Measurements from ENCODE around the gene RBM6.
"Not testable (repeated sequence)": the region's sequence is repeated elsewhere in the genome, so short reads cannot be mapped to it uniquely, and the experiment has no call there.

RBM6 gene

DNA sequence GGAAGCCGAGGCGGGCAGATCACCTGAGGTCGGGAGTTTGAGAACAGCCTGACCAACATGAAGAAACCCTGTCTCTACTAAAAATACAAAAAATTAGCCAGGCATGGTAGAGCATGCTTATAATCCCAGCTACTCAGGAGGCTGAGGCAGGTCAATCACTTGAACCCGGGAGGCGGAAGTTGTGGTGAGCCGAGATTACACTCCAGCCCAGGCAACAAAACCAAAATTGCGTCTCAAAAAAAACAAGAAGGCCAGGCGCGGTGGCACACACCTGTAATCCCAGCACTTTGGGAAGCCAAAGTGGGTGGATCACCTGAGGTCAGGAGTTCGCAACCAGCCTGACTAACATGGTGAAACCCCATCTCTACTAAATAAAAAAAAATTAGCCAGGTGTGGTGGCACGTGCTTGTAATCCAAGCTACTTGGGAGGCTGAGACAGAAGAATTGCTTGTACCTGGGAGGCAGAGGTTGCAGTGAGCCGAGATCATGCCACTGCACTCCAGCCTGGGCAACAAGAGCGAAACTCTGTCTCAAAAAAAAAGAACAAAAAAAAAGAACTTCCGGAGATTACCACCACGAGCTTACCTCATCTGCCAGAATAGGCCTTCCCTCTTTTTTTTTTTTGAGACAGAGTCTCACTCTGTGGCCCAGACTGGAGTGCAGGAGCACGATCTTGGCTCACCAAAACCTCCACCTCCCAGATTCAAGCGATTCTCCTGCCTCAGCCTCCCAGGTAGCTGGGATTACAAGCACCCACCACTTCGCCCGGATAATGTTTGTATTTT, 22.0 kb upstream of the RBM6 start:
- DNase-seq (ENCODE audit: low spot score): not testable (repeated sequence)

DNA sequence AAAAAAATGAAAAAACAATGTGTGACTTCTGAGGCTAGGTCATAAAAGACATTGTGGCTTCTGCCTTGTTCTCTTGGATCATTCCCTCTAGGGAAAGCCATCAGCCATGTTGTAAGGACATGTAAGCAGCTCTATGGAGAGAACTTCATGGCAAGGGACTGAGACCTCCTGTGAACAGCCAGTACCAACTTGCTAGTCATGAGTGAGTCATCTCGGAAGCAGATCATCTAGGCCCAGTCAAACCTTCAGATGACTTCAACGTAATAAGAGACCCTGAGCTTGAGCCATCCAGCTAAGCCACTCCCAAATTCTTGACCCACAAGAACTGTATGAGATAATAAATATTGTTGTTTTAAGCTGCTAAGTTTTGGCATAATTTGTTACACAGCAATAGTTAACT, 15.3 kb upstream of the RBM6 start:
- no peak for DNase-seq (ENCODE audit: low spot score)

DNA sequence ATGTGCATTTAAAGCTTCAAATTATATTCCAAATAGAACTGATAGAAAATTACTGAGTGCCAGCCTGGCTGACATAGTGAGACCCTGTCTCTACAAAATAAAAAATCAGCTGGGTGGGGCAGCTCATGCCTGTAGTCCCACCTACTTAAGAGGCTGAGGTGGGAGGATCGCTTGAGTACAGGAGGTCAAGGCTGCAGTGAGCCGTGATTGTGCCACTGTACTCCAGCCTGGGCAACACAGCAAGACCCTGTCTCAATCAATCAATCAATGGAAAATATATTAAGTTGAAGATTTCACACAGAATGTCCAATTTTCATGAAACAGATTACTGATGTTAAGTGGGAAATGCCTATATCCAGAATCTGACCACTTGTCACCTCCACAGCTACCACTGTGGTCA, 14.5 kb upstream of the RBM6 start:
- DNase-seq (ENCODE audit: low spot score): no peak

DNA sequence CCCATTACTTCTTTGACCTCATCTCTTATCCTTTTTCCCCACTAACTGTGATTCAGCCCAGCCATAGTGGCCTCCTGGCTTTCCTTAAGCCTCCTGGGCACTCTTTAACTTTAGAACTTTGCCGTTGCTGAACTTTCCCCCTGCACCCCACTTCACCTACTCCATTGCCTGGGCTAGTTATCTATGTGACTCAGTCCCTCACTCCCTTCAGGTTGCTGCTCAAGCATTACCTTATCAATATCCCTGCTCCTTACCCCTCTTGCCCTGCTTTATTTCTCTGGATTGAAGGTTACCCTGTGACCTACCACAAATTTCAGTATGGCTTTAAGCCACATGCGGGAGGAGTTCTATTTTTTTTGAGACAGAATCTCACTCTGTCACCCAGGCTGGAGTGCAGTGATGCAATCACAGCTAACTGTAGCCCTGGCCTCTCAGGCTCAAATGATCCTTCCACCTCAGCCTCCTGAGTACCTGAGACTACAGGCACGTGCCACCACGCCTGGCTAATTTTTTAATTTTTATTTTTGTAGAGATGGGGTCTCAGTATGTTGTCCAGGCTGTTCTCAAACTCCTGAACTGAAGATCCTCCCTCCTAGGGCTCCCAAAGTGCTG, 13.7 kb upstream of the RBM6 start:
- DNase-seq (ENCODE audit: low spot score): no peak

DNA sequence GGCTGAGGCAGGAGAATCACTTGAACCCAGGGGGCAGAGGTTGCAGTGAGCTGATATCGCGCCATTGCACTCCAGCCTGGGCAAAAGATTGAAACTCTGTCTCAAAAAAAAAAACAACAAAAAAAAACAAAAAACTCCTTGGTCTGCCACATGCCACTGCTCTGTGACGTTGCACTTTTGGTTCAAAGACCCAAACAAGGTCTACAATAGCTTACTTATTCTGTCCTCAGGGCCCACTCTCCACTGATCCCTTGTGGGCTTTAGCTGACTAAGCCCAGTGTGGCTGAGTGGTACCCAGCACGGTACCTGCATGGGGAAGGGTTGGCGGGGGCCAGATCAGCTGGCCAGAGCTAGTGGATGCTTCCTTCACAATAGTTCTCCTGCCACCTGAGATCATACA, 12.2 kb upstream of the RBM6 start:
- DNase-seq (ENCODE audit: low spot score): no peak

DNA sequence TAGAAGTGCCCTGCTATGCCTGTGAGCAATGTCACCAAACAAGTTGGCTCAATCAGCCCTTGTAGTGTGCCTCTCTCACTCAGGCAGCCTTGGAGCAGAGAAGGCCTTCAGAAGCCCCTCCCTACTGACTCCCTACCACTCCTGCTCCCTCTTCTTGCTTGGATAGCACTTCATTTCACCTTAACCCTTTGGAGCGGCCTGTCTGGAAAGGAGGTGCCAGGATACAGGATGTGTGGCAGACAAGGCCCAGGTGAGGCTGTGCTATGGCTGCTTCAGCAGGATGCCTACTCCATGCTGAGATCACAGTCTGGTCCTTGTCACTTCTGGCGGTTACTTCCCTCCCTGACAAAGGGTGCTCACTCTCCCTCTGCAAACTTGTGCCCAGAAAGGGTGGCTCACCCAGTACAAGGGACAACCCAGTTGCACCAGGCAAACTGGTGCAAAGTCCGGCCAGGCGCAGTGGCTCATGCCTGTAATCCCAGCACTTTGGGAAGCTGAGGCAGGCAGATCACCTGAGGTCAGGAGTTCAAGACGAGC, 11.4 kb upstream of the RBM6 start:
- no peak for DNase-seq (ENCODE audit: low spot score)

DNA sequence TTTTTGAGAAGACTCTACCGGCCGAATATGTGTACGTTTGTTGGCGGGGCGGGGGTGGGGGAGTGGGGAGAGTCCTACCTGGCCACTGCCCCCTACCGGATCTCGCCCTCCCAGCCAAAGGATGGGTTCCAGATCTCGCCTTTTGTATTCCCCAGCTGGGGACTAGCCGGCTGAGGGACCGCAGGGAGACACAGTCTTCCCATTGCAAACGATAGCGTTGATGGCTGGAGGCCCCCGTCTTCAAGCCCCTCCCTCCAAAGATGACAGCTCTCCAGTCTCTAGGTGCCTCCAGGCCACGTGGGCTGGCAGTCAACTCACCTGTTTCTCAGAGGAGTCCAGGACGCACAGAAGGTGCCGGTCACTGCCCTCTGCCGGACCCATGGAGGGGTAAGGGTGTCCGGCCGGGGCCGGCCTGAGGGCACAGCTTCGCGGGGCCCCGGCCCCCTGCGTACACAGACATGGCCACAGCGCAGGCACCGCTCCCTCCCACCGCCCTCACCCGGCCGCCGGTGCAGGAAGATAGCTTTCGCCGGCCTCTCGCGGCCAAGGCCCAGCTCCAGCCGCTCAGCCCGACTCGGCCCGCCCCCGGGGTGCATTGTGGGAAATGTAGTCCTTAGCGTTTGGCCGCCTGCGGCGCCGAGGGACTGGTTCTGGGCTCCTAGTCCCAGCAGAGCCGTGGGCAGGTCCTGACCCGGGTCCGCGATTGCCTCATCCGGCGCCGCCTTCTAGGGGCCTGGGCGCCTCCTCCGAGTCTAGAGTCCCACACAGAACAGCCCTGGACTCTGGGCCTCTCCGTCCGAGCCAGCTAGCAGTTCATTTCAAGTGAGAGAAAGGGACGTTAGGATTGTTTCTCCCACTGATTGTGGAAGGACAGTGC, 10.4 kb upstream of the RBM6 start, which contains the start of gene MON1A:
MON1A (minus strand) TSS at position 521 of the 877 bp plus-strand sequence. CDS start 16,465 bp downstream, outside the sequence.
- peak; percentile 89 for DNase-seq (ENCODE audit: low spot score)

DNA sequence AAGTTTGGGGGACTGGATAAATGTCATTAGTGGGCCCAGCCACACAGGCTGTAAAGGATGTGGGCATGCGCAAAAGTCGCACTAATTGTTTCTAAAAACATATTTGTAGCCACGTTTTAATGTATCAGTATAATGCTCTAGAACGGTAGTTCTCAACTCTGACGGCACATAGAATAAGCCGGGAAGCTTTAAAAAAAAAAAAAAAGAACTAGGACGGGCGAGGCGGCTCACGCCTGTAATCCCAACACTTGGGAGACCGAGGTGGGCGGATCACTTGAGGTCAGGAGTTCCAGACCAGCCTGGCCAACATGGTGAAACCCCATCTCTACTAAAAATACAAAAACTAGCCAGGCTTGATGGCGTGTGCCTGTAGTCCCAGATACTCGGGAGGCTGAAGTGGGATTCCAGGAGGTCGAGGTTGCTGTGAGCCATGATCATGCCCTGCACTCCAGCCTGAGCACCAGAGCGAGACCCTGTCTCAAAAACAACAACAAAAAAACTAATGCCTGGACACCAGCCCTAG, 9.7 kb upstream of the RBM6 start:
- DNase-seq (ENCODE audit: low spot score): no peak

DNA sequence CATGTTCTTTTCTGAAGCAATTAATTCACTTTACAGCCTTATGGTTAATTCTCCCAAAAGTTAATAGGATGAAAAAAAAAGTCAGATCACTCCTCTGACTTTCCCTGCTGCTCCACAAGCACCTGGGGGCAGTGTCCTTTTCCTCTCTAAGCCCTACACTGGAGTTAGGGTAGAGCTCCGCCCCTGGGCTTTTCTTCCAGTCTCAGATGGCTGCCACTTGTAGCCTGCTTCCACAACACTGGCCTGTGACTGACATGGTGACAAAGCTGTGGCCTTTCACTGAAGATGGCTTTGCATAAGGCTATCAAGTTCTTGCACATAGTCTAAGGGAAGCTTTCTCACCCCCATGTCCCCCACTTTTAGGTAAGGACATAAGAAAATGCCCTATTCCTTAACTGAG, 9.0 kb upstream of the RBM6 start:
- no peak for DNase-seq (ENCODE audit: low spot score)

DNA sequence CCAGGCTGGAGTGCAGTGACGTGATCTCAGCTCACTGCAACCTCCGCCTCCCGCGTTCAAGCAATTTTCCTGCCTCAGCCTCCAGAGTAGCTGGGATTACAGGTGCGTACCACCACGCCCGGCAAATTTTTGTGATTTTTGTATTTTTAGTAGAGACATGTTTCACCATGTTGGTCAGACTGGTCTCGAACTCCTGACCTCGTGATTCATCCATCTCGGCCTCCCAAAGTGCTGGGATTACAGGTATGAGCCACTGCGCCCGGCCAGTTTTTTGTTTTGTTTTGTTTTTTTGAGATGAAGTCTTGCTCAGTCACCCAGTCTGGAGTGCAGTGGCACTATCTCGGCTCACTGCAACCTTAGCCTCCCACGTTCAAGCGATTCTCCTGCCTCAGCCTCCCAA, 7.7 kb upstream of the RBM6 start:
- DNase-seq (ENCODE audit: low spot score): not testable (repeated sequence)

DNA sequence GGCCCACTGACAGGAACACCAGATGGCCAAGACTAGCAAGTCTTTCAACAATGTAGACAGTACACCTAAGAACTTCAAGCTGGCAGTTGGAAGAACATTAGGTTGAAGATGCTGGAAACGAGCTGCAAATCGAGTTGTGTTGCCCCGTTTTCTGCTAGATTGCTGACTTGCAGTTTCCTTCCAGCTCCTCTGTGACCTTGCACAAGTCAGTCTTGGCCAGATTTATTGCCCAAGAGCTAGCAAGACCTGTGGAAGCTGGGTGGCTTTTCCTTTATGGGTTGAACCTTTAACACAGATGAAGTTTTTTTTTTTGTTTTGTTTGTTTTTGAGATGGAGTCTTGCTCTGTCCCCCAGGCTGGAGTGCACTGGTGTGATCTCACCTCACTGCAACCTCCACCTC, 2.9 kb upstream of the RBM6 start:
- no peak for DNase-seq (ENCODE audit: low spot score)

DNA sequence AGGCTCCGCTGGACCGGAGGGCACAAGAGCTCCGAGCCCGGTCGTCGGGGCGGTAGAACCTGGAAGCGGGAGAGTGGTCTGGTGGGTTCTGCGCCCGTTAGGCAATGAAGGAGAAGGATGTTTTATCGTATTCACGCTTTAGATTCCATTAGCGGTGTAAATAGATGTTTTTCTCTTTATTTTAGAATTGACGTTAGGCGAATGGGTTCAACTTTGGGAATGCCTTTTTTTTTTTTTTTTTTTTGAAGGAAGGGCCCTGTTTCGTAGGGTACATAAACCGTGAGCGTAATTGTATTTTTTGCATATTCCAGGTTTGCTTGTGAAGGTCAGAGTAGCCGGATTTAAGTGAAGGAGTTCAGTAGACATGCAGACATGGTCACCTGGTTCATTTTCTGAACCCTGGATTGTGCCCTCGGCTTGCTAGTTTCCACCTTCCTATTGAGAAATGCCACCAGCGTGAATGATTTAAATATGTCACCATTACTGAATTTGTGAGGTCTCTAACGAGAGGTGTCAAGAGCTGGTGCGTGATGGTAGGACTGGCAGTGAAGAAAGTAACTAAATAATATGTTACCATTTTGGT, 808 bp downstream of the RBM6 start:
- no peak for DNase-seq (ENCODE audit: low spot score)

DNA sequence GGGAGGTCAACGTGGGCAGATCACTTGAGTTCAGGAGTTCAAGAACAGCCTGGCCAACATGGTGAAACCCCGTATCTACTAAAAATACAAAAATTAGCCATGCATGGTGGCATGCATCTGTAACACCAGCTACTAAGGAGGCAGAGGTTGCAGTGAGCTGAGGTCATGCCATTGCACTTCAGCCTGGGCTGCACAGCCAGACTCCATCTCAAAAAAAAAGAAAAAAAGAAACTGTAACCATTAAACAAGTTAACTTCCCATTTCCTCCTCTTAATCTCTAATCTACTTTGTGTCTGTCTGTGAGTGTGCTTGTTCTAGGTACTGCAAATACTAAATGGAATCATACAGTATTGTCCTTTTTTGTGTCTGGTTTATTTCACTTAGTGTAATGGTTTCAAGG, 2.7 kb downstream of the RBM6 start:
- no peak for DNase-seq (ENCODE audit: low spot score)

DNA sequence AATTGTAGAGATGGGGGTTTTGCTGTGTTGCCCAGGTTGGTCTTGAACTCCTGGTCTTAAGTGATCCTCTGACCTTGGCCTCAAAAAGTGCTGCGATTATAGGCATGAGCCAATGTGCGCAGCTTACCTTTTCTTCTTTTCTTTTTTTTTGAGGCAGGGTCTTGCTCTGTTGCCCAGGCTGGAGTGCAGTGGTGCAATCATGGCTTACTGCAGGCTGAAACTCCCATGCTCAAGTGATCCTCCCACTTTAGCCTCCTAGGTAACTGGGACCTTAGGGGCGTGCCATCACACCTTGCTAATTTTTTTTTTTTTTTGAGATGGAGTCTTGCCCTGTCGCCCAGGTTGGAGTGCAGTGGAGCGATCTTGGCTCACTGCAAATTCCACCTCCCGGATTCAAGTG, 13.0 kb downstream of the RBM6 start:
- no peak for DNase-seq (ENCODE audit: low spot score)

DNA sequence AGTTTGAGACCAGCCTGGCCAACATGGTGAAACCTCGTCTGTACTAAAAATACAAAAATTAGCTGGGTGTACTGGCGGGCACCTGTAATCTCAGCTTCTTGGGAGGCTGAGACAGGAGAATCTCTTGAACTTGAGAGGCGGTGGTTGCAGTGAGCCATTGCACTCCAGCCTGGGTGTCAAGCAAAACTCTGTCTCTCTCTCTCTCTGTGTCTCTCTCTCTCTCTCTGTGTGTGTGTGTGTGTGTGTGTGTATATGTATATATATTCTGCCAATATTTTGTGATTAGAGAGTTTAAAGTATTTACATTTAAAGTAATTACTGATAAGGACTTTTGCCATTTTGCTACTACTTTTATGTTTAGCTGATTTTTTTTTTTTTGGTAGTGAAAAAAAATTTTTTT, 15.7 kb downstream of the RBM6 start:
- no peak for DNase-seq (ENCODE audit: low spot score)

DNA sequence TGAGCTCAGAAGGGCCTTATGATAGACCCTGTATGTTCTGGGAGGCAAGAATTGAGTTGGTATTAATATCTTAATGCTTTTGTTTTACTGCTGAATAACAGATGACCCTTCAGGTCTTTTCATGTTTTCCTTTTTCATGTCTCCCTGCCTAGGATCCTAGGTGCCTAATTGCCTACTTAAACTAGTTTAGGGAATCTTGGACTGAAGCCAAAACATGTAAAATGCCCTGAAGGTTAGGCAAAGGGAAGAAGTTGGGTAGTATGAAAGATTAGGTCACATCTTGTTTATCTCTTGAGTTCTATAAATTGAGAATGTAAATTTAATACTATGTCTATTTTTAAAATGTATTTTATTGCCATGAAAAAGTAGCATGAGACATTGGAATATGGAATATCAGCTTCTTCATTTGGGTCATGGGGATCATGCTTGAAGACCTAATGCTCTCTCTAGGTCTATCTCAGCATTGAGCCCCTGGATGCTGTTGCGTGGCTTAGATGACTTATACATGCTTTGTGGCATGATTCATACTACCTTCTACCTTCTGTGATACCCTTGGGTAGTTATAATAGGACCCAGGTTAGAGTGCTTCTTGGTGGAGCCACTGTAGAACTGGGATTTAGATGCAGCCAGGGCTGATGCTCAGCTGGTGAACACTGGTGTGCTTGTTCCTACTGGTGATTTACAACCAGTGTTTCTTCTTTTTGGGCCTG, 26.4 kb downstream of the RBM6 start:
- no peak for DNase-seq (ENCODE audit: low spot score)

DNA sequence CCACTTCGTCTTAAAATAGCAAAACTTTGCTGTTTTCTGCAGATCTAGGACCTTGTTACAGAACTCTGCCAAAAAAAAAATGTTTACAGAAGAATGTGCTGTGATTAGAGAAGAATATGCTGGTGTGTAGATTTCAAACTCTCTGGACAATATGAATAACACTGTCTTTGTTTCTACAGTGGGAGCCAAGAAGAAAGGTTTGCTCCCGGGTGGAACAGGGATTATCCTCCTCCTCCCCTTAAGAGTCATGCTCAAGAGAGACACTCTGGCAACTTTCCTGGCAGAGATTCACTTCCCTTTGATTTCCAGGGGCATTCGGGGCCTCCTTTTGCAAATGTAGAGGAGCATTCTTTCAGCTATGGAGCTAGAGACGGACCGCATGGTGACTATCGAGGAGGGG, 27.3 kb downstream of the RBM6 start:
- no peak for DNase-seq (ENCODE audit: low spot score)

DNA sequence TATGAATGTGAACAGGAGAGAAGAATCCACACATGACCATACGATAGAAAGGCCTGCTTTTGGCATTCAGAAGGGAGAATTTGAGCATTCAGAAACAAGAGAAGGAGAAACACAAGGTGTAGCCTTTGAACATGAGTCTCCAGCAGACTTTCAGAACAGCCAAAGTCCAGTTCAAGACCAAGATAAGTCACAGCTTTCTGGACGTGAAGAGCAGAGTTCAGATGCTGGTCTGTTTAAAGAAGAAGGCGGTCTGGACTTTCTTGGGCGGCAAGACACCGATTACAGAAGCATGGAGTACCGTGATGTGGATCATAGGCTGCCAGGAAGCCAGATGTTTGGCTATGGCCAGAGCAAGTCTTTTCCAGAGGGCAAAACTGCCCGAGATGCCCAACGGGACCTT, 28.4 kb downstream of the RBM6 start:
- no peak for DNase-seq (ENCODE audit: low spot score)

DNA sequence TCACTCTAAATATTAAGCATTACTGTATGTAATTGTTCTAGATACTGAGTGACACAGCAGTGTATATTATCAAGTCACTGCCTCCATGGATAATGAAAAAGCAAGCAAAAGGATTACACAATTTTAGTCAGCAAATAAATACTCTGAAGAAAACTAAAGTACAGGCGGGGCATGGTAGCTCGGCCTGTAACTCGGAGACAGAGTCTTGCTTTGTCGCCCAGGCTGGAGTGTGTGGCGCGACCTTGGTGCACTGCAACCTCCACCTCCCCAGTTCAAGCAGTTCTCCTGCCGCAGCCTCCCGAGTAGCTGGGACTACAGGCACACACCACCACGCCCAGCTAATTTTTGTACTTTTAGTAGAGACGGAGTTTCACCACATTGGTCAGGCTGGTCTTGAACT, 32.7 kb downstream of the RBM6 start:
- no peak for DNase-seq (ENCODE audit: low spot score)

DNA sequence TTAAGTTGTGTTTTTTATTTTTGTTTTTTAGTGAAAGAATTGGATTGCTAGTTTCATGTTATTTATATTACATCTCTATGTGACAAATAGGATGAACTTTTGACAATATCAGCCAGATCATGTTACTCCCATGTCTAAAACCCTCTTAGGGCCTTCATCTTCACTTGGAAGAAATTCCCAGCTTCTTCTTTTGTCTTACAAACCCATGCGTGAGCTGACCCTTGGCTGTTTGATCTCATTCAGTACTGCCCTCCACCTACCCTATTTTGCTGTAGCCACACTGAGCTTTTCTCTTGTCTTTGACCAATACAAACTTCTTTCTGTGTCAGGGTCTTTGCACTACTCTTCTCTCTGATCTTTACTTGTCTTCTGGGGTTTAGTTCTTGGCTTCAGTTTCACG, 37.0 kb downstream of the RBM6 start:
- DNase-seq (ENCODE audit: low spot score): no peak

DNA sequence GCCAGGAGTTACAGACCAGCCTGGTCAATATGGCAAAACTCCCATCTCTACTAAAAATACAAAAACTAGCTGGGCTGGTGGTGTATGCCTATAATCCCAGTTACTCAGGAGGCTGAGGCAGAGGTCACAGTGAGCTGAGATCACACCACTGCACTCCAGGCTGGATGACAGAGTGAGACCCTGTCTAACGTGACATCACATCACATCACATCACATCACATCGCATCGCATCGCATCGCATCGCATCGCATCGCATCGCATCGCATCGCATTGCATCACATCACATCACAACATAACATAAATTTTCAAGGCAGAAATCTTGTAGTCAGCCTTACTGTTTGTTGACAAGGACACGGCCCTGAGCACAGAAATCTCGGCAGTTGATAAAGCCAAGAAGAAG, 44.4 kb downstream of the RBM6 start:
- DNase-seq (ENCODE audit: low spot score): no peak
